Esophagus squamous epithelium (tissue), 5 donors: ENCODE data around the gene ZNF541. TPM values are rescaled to one million over a fixed set of nuclear protein-coding genes. Genes with fewer than 3 reads are reported as not detected.

Experiments
- DNase-seq: peaks from one replicate; lab custom pipeline; 2025; lab: John Stamatoyannopoulos, UW
- H3K27ac ChIP-seq, 4 donors: fragments of 200-600 bp; sonication (generic); one replicate each; pipeline ENCODE4 v1.5.1; 2016 to 2019; ENCODE audit warnings: mild to moderate bottlenecking in 1 of 4
- H3K27me3 ChIP-seq, 4 donors: fragments of 200-600 bp; sonication (generic); 1 replicate in 3 of 4; 2 replicates in 1 of 4; pipeline versions ENCODE4 v1.5.1 to v1.6.0; 2017 to 2021; ENCODE audit warnings: antibody characterized with exemption in 1 of 4
- H3K36me3 ChIP-seq, 3 donors: fragments of 200-600 bp; sonication (generic); one replicate each; pipeline ENCODE4 v1.5.1; 2016 to 2019
- H3K4me1 ChIP-seq, 3 donors: fragments of 200-600 bp; sonication (generic); one replicate each; pipeline ENCODE4 v1.5.1; 2017 to 2019
- H3K4me3 ChIP-seq, 4 donors: fragments of 200-600 bp; sonication (generic); 1 replicate in 3 of 4; 2 replicates in 1 of 4; pipeline ENCODE4 v1.5.1; 2016 to 2019; ENCODE audit warnings: mild to moderate bottlenecking in 2 of 4, moderate library complexity in 1 of 4
- H3K9me3 ChIP-seq, 3 donors: fragments of 200-600 bp; sonication (generic); one replicate each; pipeline ENCODE4 v1.5.1; 2016 to 2019
- POLR2A ChIP-seq, 4 donors: fragments of 450-650 bp; IDR thresholded peaks; one replicate each; pipeline ENCODE4 v1.6.1; 2017; ENCODE audit warnings: antibody characterized with exemption in 4 of 4, mild to moderate bottlenecking in 4 of 4, moderate library complexity in 3 of 4
- WGBS, 2 donors: methylation state at CpG; one replicate each; pipeline ENCODE4 v1.1.5; 2018; 5-methylcytosine and 5-hydroxymethylcytosine counted together
- intact Hi-C: fragments of 100-400 bp; cut with DNase I; formaldehyde crosslinking; loops from one replicate; pipeline ENCODE4 v1.15.0; 2022
- total RNA-seq, 4 donors: library from RNA; depleted of rRNA; stranded (reverse); fragments of >200 nt; gene quantifications; one replicate each; pipeline ENCODE4 v1.1.0, GENCODE V29; 2016
- TF ChIP-seq, protein P1 (sequence below), 6 experiments: fragments of 450-650 bp in 4 of 6; fragments of 200-600 bp in 2 of 6; sonication (generic) in 2 of 6; IDR thresholded peaks; one replicate each; pipeline ENCODE4 v1.5.1; 2016 to 2019; ENCODE audit warnings: antibody characterized with exemption in 6 of 6, mild to moderate bottlenecking in 4 of 6, moderate library complexity in 4 of 6
- donor health status: DM: yes; HTN: yes; CAD: no.

Gene ZNF541, protein sequence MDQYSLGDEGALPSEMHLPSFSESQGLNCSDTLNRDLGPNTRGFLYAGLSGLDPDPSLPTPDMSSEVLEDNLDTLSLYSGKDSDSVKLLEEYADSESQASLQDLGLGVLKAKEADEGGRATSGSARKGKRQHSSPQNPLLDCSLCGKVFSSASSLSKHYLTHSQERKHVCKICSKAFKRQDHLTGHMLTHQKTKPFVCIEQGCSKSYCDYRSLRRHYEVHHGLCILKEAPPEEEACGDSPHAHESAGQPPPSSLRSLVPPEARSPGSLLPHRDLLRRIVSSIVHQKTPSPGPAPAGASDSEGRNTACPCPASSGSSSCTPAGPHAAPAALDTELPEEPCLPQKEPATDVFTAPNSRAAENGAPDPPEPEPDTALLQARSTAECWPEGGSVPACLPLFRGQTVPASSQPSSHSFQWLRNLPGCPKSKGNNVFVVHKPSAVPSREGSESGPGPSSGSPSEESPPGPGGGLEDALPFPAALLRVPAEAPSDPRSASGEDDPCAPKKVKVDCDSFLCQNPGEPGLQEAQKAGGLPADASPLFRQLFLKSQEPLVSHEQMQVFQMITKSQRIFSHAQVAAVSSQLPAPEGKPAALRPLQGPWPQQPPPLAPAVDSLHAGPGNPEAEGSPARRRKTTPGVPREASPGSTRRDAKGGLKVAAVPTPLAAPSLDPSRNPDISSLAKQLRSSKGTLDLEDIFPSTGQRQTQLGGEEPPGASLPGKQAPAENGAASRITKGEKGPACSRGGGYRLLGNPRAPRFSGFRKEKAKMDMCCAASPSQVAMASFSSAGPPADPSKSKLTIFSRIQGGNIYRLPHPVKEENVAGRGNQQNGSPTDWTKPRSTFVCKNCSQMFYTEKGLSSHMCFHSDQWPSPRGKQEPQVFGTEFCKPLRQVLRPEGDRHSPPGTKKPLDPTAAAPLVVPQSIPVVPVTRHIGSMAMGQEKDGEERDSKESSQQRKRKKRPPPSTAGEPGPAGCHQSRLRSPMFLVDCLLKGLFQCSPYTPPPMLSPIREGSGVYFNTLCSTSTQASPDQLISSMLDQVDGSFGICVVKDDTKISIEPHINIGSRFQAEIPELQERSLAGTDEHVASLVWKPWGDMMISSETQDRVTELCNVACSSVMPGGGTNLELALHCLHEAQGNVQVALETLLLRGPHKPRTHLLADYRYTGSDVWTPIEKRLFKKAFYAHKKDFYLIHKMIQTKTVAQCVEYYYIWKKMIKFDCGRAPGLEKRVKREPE (N-terminal part only)
- total RNA-seq, result under 1 TPM in 1 of 4 donors, not detected in 3; 0.04 TPM

DNA sequence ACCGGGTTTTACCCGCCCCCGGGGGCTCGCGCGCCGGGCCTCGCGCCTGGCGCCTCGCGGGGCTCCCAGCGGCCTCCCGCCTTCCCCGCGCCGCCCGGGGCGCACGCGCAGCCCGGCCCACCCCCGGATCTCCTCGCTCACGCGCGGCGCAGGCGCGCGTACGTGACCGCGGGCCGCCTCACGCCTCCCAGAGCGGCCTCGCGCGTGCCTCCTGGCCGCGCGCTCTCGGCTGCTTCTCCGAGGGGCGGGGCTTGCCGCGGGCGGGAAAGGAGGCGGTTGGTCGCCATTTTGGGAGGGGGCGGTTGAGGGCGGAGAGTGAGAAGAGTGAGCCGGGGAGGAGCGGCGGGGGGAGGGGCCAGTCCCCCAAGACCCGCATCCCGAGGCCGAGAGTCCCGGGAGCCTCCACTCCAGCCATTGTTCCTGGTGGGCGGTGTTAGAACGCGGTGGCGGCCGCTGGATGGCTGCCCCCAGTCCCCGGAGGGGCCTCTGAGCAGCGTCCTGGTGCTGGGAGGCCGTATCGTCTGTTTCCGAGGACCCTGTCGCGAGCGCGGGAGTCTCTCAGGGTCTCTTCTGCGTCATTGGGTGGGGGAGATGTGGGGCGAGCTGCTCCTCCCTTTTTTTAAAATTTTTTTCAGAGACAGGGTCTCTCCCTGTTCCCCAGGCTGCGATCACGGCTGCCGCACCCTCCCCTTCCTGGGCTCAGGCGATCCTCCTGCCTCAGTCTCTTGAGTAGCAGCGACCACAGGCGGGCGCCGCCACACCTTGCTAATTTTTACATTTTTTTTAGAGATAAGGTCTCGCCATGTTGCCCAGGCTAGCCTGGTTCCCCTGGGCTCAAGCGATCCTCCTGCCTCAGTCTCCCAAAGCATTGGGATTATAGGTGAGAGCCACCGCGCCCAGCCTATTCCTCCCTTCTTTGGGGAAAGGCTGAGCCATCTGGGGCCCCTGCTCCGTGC lies at the start of gene ZNF541:
Gene ZNF541 (minus strand): TSS at position 78 of the 956 bp plus-strand sequence. CDS start 17,292 bp downstream, outside the sequence.
- Histone ChIP-seq H3K27ac (no peak within 1 kb of the TSS), H3K36me3 (no peaks in the 10 kb centered on the region), H3K9me3 (no peaks in the 10 kb centered on the region), H3K4me1 (peaks cover 0 to 13% (median 8%) of the 10 kb centered on the region in 3 donors), H3K27me3 (peaks cover 0 to 8% (median 0%) of the 10 kb centered on the region in 4 donors), H3K4me3 (peak within 1 kb of the TSS in 3 of 4 donors; percentile 28 to 61 (median 46))
- 34 to 35% methylated on average over 21 to 51 of the region's 89 CpGs for WGBS, 2 donors
- intact Hi-C loops, result no loop called here
- TF ChIP-seq, protein P1, sequence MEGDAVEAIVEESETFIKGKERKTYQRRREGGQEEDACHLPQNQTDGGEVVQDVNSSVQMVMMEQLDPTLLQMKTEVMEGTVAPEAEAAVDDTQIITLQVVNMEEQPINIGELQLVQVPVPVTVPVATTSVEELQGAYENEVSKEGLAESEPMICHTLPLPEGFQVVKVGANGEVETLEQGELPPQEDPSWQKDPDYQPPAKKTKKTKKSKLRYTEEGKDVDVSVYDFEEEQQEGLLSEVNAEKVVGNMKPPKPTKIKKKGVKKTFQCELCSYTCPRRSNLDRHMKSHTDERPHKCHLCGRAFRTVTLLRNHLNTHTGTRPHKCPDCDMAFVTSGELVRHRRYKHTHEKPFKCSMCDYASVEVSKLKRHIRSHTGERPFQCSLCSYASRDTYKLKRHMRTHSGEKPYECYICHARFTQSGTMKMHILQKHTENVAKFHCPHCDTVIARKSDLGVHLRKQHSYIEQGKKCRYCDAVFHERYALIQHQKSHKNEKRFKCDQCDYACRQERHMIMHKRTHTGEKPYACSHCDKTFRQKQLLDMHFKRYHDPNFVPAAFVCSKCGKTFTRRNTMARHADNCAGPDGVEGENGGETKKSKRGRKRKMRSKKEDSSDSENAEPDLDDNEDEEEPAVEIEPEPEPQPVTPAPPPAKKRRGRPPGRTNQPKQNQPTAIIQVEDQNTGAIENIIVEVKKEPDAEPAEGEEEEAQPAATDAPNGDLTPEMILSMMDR (IDR thresholded peaks at IDR 0.05), result no peak
- DNase-seq, result no peak

DNA sequence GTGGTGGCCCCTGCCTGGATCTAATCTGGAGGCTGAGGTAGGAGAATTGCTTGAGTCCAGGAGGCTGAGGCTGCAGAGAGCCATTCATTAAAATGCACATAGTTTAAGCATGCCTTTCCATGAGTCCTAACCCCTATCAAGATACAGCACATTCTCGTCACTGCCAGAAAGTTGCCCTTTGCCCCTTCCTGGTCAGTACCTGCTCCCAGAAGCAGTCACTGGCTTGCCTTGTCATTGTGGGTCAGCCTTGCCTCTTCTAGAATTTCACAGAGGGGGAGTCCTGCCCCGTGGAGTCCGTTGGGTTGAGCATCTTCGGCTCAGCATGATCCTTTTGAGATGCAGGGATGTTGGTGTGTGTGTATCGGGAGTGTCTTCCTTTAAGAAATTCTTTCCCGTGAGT lies 46.8 kb upstream of the ZNF541 start:
- intact Hi-C loops, result no loop called here
- WGBS, 2 donors, result 63 to 100% methylated on average over 1 to 6 of the region's 6 CpGs
- Histone ChIP-seq H3K27ac (peak overlapping the region in 1 of 4 donors; percentile 62), H3K36me3 (peaks cover 0 to 18% (median 0%) of the 10 kb centered on the region in 3 donors), H3K9me3 (no peaks in the 10 kb centered on the region), H3K4me3 (no peak overlapping the region), H3K4me1 (peaks cover 10 to 64% (median 18%) of the 10 kb centered on the region in 3 donors), H3K27me3 (no peaks in the 10 kb centered on the region)
- DNase-seq, result no peak
- TF ChIP-seq POLR2A (IDR thresholded peaks at IDR 0.05), result no peak
- TF ChIP-seq, protein P1 (IDR thresholded peaks at IDR 0.05), result no peak

DNA sequence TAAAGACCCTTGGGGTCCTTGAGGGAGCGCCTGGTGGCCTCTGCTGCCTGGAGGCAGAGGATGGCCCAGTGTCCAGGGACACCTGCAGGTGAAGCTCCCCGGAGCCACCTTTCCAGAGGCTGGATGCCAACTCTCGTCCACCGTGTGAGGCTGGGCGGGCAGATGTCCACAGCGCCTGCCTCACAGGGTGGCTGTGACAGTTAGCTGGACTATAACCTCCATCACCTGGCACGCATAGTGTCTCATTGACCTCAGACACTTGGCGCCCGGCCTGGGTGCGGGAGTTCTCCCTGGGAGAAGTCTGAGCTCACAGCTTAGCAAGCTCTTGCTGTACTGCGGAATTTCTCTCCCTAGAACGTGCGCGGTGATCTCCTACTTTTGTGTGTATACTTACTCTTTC lies 45.8 kb upstream of the ZNF541 start:
- Histone ChIP-seq H3K27ac (peak overlapping the region in 3 of 4 donors; percentile 44 to 62 (median 46)), H3K27me3 (no peaks in the 10 kb centered on the region), H3K4me1 (peaks cover 9 to 58% (median 11%) of the 10 kb centered on the region in 3 donors), H3K4me3 (no peak overlapping the region), H3K36me3 (peaks cover 0 to 25% (median 0%) of the 10 kb centered on the region in 3 donors), H3K9me3 (no peaks in the 10 kb centered on the region)
- DNase-seq, result no peak
- TF ChIP-seq POLR2A (IDR thresholded peaks at IDR 0.05), result no peak
- TF ChIP-seq, protein P1 (IDR thresholded peaks at IDR 0.05), result no peak
- WGBS, 2 donors, result 72 to 74% methylated on average over 12 to 14 of the region's 14 CpGs
- intact Hi-C loops, result no loop called here

DNA sequence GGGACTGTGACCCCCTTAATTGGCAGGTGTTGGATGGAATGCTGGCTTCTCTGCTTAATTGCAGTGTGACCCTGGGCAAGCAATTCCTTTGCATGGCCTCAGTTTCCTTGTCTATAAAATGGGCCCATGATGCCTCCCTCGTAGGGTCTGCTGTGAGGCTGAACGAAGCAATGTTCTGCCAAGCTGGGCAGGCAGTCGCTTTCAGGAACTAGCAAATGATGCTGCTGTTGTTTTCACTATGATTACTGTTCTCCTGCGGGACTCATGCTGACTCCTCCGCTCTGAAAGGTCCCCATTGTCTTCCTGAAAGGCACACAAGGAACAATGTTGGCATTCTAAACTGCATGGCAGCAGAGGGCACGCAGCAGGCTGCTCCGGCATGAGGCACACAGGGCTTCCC lies 42.8 kb upstream of the ZNF541 start:
- peaks cover 0 to 33% (median 0%) of the 10 kb centered on the region in 3 donors for H3K36me3 ChIP-seq
- DNase-seq, result no peak
- no peak for TF ChIP-seq POLR2A (IDR thresholded peaks at IDR 0.05)
- H3K27ac ChIP-seq, result peak overlapping the region in 1 of 4 donors; percentile 13
- intact Hi-C loops, result no loop called here
- WGBS, 2 donors, result 91% methylated on average over 7 of the region's 7 CpGs; no CpG with 5 or more reads in 1 of the 2 donors
- H3K4me3 ChIP-seq, result no peak overlapping the region
- H3K9me3 ChIP-seq, result no peaks in the 10 kb centered on the region
- peaks cover 13 to 74% (median 26%) of the 10 kb centered on the region in 3 donors for H3K4me1 ChIP-seq
- no peaks in the 10 kb centered on the region for H3K27me3 ChIP-seq
